ENCODE results near the gene ZRANB2. TPM values are rescaled to one million over a fixed set of nuclear protein-coding genes. Genes with fewer than 3 reads are reported as not detected.

ZRANB2 gene
- total RNA-seq, 1 experiment from 2014 or later, result 112 TPM

GRCh38 chr1:71044833-71045232 is 36.0 kb downstream of the ZRANB2 start:
- ChIA-PET POLR2A (ENCODE audit: low non-redundant PET) (no interaction called here), CTCF (no interaction called here)
- DNase-seq (ENCODE audit: low spot score), result no peak
- Histone ChIP-seq H3K4me3 (ENCODE audit: low read depth, low read length, poor library complexity, severe bottlenecking) (peak overlapping the region; percentile 85), H3K9me3 (ENCODE audit: low read depth, low read length, poor library complexity, severe bottlenecking) (no peaks in the 10 kb centered on the region), H3K27me3 (replicated peaks; ENCODE audit: insufficient read depth, low read depth, low read length, poor library complexity) (no peaks in the 10 kb centered on the region), H3K27ac (ENCODE audit: low read depth, low read length, poor library complexity, severe bottlenecking) (peak overlapping the region; percentile 55), H3K4me1 (ENCODE audit: insufficient read depth, low read length, poor library complexity, severe bottlenecking) (peaks cover 47% of the 10 kb centered on the region), H3K36me3 (ENCODE audit: insufficient read depth, low read length, poor library complexity, severe bottlenecking) (peaks cover 13% of the 10 kb centered on the region)
- TF ChIP-seq, protein P1, sequence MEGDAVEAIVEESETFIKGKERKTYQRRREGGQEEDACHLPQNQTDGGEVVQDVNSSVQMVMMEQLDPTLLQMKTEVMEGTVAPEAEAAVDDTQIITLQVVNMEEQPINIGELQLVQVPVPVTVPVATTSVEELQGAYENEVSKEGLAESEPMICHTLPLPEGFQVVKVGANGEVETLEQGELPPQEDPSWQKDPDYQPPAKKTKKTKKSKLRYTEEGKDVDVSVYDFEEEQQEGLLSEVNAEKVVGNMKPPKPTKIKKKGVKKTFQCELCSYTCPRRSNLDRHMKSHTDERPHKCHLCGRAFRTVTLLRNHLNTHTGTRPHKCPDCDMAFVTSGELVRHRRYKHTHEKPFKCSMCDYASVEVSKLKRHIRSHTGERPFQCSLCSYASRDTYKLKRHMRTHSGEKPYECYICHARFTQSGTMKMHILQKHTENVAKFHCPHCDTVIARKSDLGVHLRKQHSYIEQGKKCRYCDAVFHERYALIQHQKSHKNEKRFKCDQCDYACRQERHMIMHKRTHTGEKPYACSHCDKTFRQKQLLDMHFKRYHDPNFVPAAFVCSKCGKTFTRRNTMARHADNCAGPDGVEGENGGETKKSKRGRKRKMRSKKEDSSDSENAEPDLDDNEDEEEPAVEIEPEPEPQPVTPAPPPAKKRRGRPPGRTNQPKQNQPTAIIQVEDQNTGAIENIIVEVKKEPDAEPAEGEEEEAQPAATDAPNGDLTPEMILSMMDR (conservative IDR thresholded peaks at IDR 0.05; ENCODE audit: low read depth, low read length), result no peak
- TF ChIP-seq EZH2 (IDR thresholded peaks at IDR 0.05; ENCODE audit: borderline replicate concordance, low read depth, low read length, poor library complexity, severe bottlenecking), result no peak
- BruUV-seq (replicated peaks), result TSS peak; percentile 41
- intact Hi-C loops (cut with micrococcal nuclease; ENCODE audit: unreplicated experiment), result loop anchor here (2.0 to 10.0 kb wide), 3 partner anchors 146 to 610 kb away; no protein-coding TSS in a partner anchor

- TF ChIP-seq, protein P1 (conservative IDR thresholded peaks at IDR 0.05; ENCODE audit: low read depth, low read length), result no peak
- no peak for TF ChIP-seq EZH2 (IDR thresholded peaks at IDR 0.05; ENCODE audit: borderline replicate concordance, low read depth, low read length, poor library complexity, severe bottlenecking)
- ChIA-PET POLR2A (ENCODE audit: low non-redundant PET) (no interaction called here), CTCF (no interaction called here)
- no peak for DNase-seq (ENCODE audit: low spot score)
- H3K36me3 ChIP-seq (ENCODE audit: insufficient read depth, low read length, poor library complexity, severe bottlenecking), result peaks cover 27% of the 10 kb centered on the region
- intact Hi-C loops (cut with micrococcal nuclease; ENCODE audit: unreplicated experiment), result loop anchor here (10.0 kb wide), 1 partner anchor 608 kb away; no protein-coding TSS in a partner anchor
- no peak overlapping the region for H3K27ac ChIP-seq (ENCODE audit: low read depth, low read length, poor library complexity, severe bottlenecking)
- no peaks in the 10 kb centered on the region for H3K9me3 ChIP-seq (ENCODE audit: low read depth, low read length, poor library complexity, severe bottlenecking)
- H3K27me3 ChIP-seq (replicated peaks; ENCODE audit: insufficient read depth, low read depth, low read length, poor library complexity), result no peaks in the 10 kb centered on the region
- H3K4me3 ChIP-seq (ENCODE audit: low read depth, low read length, poor library complexity, severe bottlenecking), result peak overlapping the region; percentile 85
- no TSS peak for BruUV-seq (replicated peaks)
- H3K4me1 ChIP-seq (ENCODE audit: insufficient read depth, low read length, poor library complexity, severe bottlenecking), result peaks cover 42% of the 10 kb centered on the region
Measured at GRCh38 chr1:71043065-71043464, 37.8 kb downstream of the ZRANB2 start.

DNA sequence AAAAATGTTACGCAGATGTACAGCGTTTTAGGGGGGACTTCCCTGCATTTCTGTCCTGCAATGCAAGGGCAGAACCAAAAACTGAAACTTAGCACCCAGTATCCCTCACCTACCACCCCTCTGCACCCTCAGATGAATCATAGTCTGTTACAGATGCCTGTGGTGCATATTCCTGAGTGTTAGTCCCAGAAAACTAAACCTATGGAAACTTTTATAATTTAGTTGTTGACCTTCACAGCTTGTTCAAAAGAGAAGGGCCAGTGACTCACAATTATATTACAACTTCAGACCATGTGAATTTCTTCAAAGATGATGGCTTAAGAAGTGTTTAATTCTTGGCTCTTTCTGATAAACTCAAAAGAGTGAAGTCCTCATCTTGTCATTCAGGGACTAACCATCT is 39.0 kb downstream of the ZRANB2 start:
- H3K4me1 ChIP-seq (ENCODE audit: insufficient read depth, low read length, poor library complexity, severe bottlenecking), result peaks cover 53% of the 10 kb centered on the region
- H3K27ac ChIP-seq (ENCODE audit: low read depth, low read length, poor library complexity, severe bottlenecking), result no peak overlapping the region
- H3K9me3 ChIP-seq (ENCODE audit: low read depth, low read length, poor library complexity, severe bottlenecking), result no peaks in the 10 kb centered on the region
- CTCF ChIA-PET, result no interaction called here
- H3K27me3 ChIP-seq (replicated peaks; ENCODE audit: insufficient read depth, low read depth, low read length, poor library complexity), result no peaks in the 10 kb centered on the region
- H3K36me3 ChIP-seq (ENCODE audit: insufficient read depth, low read length, poor library complexity, severe bottlenecking), result peaks cover 40% of the 10 kb centered on the region
- intact Hi-C loops (cut with micrococcal nuclease; ENCODE audit: unreplicated experiment), result loop anchor here (10.0 kb wide), 1 partner anchor 607 kb away; no protein-coding TSS in a partner anchor
- BruUV-seq (replicated peaks), result no TSS peak
- no peak for DNase-seq (ENCODE audit: low spot score)
- peak overlapping the region; percentile 85 for H3K4me3 ChIP-seq (ENCODE audit: low read depth, low read length, poor library complexity, severe bottlenecking)
- TF ChIP-seq, protein P1 (conservative IDR thresholded peaks at IDR 0.05; ENCODE audit: low read depth, low read length), result no peak
- TF ChIP-seq EZH2 (IDR thresholded peaks at IDR 0.05; ENCODE audit: borderline replicate concordance, low read depth, low read length, poor library complexity, severe bottlenecking), result no peak
- POLR2A ChIA-PET (ENCODE audit: low non-redundant PET), result no interaction called here
